ENCODE results near the gene NHS. TPM values are rescaled to one million over a fixed set of nuclear protein-coding genes. Genes with fewer than 3 reads are reported as not detected.
A peak's percentile ranks its signal among the peaks of the same experiment; 100 is the strongest.

Gene NHS
- polyA plus RNA-seq, 2 of the 4 experiments (the other 2 are of a cell fraction) = 3.6 to 5.0 TPM

DNA sequence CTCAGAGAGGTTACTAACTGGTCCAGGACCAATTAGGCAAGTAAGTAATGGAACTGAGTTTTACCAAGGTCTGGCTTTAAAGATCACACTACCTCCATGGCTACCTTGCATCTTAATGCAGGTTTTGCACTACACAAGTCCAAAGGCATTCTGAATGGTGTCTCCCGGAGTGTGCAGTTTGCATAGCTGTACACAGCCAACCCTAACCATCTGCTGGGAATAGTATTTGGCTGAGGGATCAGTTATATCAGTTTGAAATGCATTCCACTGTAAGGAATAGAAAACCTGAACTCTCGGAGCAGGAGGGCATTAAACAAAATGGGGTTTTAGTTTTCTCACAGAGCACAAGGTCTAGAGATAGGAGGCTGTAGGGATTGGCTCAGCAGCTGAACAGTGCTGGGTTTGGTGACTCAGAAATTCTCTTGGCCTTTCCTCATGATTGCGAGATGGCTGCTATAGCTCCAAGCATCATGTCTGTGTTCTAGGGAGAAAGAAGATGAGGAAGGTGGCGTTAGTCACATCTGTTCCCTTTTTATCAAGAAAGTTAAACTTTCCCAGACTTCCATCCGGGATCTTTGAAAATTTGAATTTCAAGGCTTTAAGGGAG, 177.1 kb downstream of the NHS start:
- H3K4me2 ChIP-seq = peak overlapping the region; percentile 53; the same call in 1 of the 3 replicates
- 90% methylated on average over 5 of the region's 5 CpGs for WGBS (ENCODE audit: missing lambda C conversion rate)
- FAIRE-seq (peak; percentile 65), DNase-seq (ENCODE audit: low read depth in 1 of 2, low spot score in 1 of 2) (no peak), ATAC-seq (peak in 1 of 2 experiments; percentile 53; a peak in 2 of 6 replicates)
- TF ChIP-seq POLR2A (IDR thresholded peaks at IDR 0.05; ENCODE audit: low read length) = no peak
- POLR2A ChIA-PET = no interaction called here
- peaks cover 41% of the 10 kb centered on the region for H3K4me1 ChIP-seq
- CTCF ChIA-PET = interaction anchor here (1.5 to 2.7 kb wide), 2 partner anchors 32 to 39 kb away, joined by 3 to 10 read pairs; no protein-coding TSS in a partner anchor
- no peak overlapping the region for H3K4me3 ChIP-seq
- H3K27ac ChIP-seq = peak overlapping the region; percentile 50 to 78; a peak in 4 of 6 replicates
- no peaks in the 10 kb centered on the region for H3K9me3 ChIP-seq

GRCh38 chrX:17553469-17553868, 178.5 kb downstream of the NHS start:
- Histone ChIP-seq H3K4me3 (no peak overlapping the region), H3K27ac (peak overlapping the region; percentile 50 to 78; a peak in 5 of 6 replicates), H3K4me2 (peak overlapping the region; percentile 53), H3K9me3 (no peaks in the 10 kb centered on the region), H3K4me1 (peaks cover 28% of the 10 kb centered on the region)
- ChIA-PET CTCF (interaction anchor here (1.2 to 2.7 kb wide), 4 partner anchors 31 to 311 kb away, joined by 3 to 10 read pairs (median 4); no protein-coding TSS in a partner anchor), POLR2A (no interaction called here)
- TF ChIP-seq PBX3 (IDR thresholded peaks at IDR 0.05) (no peak), MAZ (IDR thresholded peaks at IDR 0.05; ENCODE audit: borderline replicate concordance, low read depth, low read length) (no peak), NFE2L2 (conservative IDR thresholded peaks at IDR 0.05; ENCODE audit: low read length) (no peak), RAD21 (conservative IDR thresholded peaks at IDR 0.05 in 1 of 2, IDR thresholded peaks at IDR 0.05 in 1 of 2) (no peak), MYC (IDR thresholded peaks at IDR 0.05; ENCODE audit: borderline replicate concordance, low read length) (no peak), HEYL (CRISPR knock-in tag; IDR thresholded peaks at IDR 0.05) (no peak), CBX2 (IDR thresholded peaks at IDR 0.05; ENCODE audit: borderline replicate concordance, low read depth) (no peak), FOSL2 (IDR thresholded peaks at IDR 0.05) (no peak), FOSL2 (CRISPR knock-in tag; IDR thresholded peaks at IDR 0.05) (no peak), GATA3 (IDR thresholded peaks at IDR 0.05; ENCODE audit: borderline replicate concordance) (no peak), CHD4 (IDR thresholded peaks at IDR 0.05; ENCODE audit: borderline replicate concordance) (no peak), SMC3 (IDR thresholded peaks at IDR 0.05) (no peak), BCL3 (IDR thresholded peaks at IDR 0.05) (no peak), PHF8 (IDR thresholded peaks at IDR 0.05; ENCODE audit: borderline replicate concordance, low read depth) (no peak), ZC3H11A (IDR thresholded peaks at IDR 0.05) (no peak), ELK1 (IDR thresholded peaks at IDR 0.05; ENCODE audit: low read depth, low read length) (no peak), MAFK (IDR thresholded peaks at IDR 0.05; ENCODE audit: partially characterized antibody) (no peak)
- TF ChIP-seq, protein P1, sequence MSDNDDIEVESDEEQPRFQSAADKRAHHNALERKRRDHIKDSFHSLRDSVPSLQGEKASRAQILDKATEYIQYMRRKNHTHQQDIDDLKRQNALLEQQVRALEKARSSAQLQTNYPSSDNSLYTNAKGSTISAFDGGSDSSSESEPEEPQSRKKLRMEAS (IDR thresholded peaks at IDR 0.05) = no peak
- TF ChIP-seq, protein P2, sequence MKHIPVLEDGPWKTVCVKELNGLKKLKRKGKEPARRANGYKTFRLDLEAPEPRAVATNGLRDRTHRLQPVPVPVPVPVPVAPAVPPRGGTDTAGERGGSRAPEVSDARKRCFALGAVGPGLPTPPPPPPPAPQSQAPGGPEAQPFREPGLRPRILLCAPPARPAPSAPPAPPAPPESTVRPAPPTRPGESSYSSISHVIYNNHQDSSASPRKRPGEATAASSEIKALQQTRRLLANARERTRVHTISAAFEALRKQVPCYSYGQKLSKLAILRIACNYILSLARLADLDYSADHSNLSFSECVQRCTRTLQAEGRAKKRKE (CRISPR knock-in tag; IDR thresholded peaks at IDR 0.05; ENCODE audit: low read depth) = no peak
- DNase-seq (ENCODE audit: low read depth in 1 of 2, low spot score in 1 of 2) (peak in 1 of 2 experiments; percentile 14), FAIRE-seq (peak; percentile 51), ATAC-seq (no peak; a peak in 1 of 6 replicates)
- 60% methylated on average over 6 of the region's 6 CpGs for WGBS (ENCODE audit: missing lambda C conversion rate)

Measured in A549 (cell line).